Smooth muscle cell (in vitro differentiated cells): ENCODE data around the gene RNF169. TPM values are rescaled to one million over a fixed set of nuclear protein-coding genes. Genes with fewer than 3 reads are reported as not detected.

Experiments used
- DNase-seq: peaks from one replicate; lab custom pipeline; 2025; ENCODE audit not compliant: unreplicated experiment; lab: John Stamatoyannopoulos, UW
- H2AFZ ChIP-seq: fragments of 200-600 bp; sonication (generic); 2 replicates; pipeline ENCODE4 v1.6.0; 2016; ENCODE audit warnings: antibody characterized with exemption, low read depth, mild to moderate bottlenecking
- H3F3A ChIP-seq: fragments of 200-600 bp; sonication (generic); 2 replicates; pipeline ENCODE4 v1.6.0; 2017; ENCODE audit warnings: antibody characterized with exemption, low read depth
- H3K27ac ChIP-seq: fragments of 200-600 bp; sonication (generic); 2 replicates; pipeline ENCODE4 v1.5.1; 2016; ENCODE audit warnings: low read depth, mild to moderate bottlenecking
- H3K27me3 ChIP-seq: fragments of 200-600 bp; sonication (generic); 2 replicates; pipeline ENCODE4 v1.6.1; 2016; ENCODE audit warnings: low read depth, mild to moderate bottlenecking
- H3K36me3 ChIP-seq: fragments of 200-600 bp; sonication (generic); 2 replicates; pipeline ENCODE4 v1.5.1; 2016; ENCODE audit warnings: low read depth
- H3K4me1 ChIP-seq: fragments of 200-600 bp; sonication (generic); 2 replicates; pipeline ENCODE4 v1.5.1; 2016; ENCODE audit warnings: low read depth
- H3K4me2 ChIP-seq: fragments of 200-600 bp; sonication (generic); 2 replicates; pipeline ENCODE4 v1.6.0; 2016; ENCODE audit warnings: mild to moderate bottlenecking
- H3K4me3 ChIP-seq: fragments of 200-600 bp; sonication (generic); 2 replicates; pipeline ENCODE4 v1.5.1; 2016; ENCODE audit warnings: mild to moderate bottlenecking
- H3K79me2 ChIP-seq: fragments of 200-600 bp; sonication (generic); 2 replicates; pipeline ENCODE4 v1.6.0; 2016; ENCODE audit warnings: low read depth, mild to moderate bottlenecking
- H3K9ac ChIP-seq: fragments of 200-600 bp; sonication (generic); 2 replicates; pipeline ENCODE4 v1.6.0; 2016; ENCODE audit warnings: low read depth
- H3K9me3 ChIP-seq: fragments of 200-600 bp; sonication (generic); replicated peaks from 2 replicates; pipeline ENCODE4 v1.5.1; 2016; ENCODE audit warnings: low read depth
- H4K20me1 ChIP-seq: fragments of 200-600 bp; sonication (generic); 2 replicates; pipeline ENCODE4 v1.6.0; 2016; ENCODE audit warnings: low read depth
- WGBS: methylation state at CpG from one replicate; pipeline ENCODE4 v1.1.7; 2016; ENCODE audit warnings: low lambda C conversion rate; 5-methylcytosine and 5-hydroxymethylcytosine counted together
- polyA plus RNA-seq: library from polyadenylated mRNA; unstranded; fragments of >200 nt; fragmentation: Nextera tagmentation; extraction: Ambion mirVana; gene quantifications from 2 replicates; pipeline ENCODE4 v1.2.1, GENCODE V29; 2016
- total RNA-seq: library from RNA; depleted of rRNA; stranded (reverse); fragments of >200 nt; gene quantifications from 2 replicates; pipeline ENCODE4 v1.2.3, GENCODE V29; 2014
- TF ChIP-seq, protein P1 (sequence below): fragments of 200-600 bp; sonication (generic); IDR thresholded peaks from 2 replicates; pipeline ENCODE4 v1.5.1; 2017; ENCODE audit warnings: borderline replicate concordance, mild to moderate bottlenecking, antibody characterized with exemption; ENCODE audit not compliant: insufficient read depth, poor library complexity, severe bottlenecking

RNF169 gene
- total and polyA plus RNA-seq, 2 experiments from 2014 or later = 2.2 to 13.6 TPM

- H3K4me1 ChIP-seq = peaks cover 12% of the 10 kb centered on the region
- H3K9me3 ChIP-seq = no peaks in the 10 kb centered on the region
- no peaks in the 10 kb centered on the region for H4K20me1 ChIP-seq
- H3K79me2 ChIP-seq = no peaks in the 10 kb centered on the region
- no peaks in the 10 kb centered on the region for H3K36me3 ChIP-seq
- no peak for DNase-seq
- H3K9ac ChIP-seq = no peak overlapping the region
- TF ChIP-seq, protein P1, sequence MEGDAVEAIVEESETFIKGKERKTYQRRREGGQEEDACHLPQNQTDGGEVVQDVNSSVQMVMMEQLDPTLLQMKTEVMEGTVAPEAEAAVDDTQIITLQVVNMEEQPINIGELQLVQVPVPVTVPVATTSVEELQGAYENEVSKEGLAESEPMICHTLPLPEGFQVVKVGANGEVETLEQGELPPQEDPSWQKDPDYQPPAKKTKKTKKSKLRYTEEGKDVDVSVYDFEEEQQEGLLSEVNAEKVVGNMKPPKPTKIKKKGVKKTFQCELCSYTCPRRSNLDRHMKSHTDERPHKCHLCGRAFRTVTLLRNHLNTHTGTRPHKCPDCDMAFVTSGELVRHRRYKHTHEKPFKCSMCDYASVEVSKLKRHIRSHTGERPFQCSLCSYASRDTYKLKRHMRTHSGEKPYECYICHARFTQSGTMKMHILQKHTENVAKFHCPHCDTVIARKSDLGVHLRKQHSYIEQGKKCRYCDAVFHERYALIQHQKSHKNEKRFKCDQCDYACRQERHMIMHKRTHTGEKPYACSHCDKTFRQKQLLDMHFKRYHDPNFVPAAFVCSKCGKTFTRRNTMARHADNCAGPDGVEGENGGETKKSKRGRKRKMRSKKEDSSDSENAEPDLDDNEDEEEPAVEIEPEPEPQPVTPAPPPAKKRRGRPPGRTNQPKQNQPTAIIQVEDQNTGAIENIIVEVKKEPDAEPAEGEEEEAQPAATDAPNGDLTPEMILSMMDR = no peak
- H3K4me2 ChIP-seq = no peak overlapping the region
- H3K27ac ChIP-seq = no peak overlapping the region
- H3K27me3 ChIP-seq = no peaks in the 10 kb centered on the region
- H3F3A ChIP-seq = no peaks in the 10 kb centered on the region
- H3K4me3 ChIP-seq = no peak overlapping the region
- WGBS = 63% methylated on average over 17 of the region's 17 CpGs
- H2AFZ ChIP-seq = peak overlapping the region; percentile 66
Observed at GRCh38 chr11:74720596-74721478, 27.8 kb upstream of the RNF169 start.

- Histone ChIP-seq H3K4me3 (no peak overlapping the region), H3K9ac (no peak overlapping the region), H4K20me1 (no peaks in the 10 kb centered on the region), H3K79me2 (no peaks in the 10 kb centered on the region), H2AFZ (no peak overlapping the region), H3F3A (no peaks in the 10 kb centered on the region), H3K9me3 (no peaks in the 10 kb centered on the region), H3K4me2 (no peak overlapping the region), H3K27me3 (no peaks in the 10 kb centered on the region), H3K4me1 (peaks cover 12% of the 10 kb centered on the region), H3K36me3 (no peaks in the 10 kb centered on the region), H3K27ac (no peak overlapping the region)
- 96% methylated on average over 3 of the region's 3 CpGs for WGBS
- DNase-seq = no peak
- TF ChIP-seq, protein P1 = no peak
Observed at GRCh38 chr11:74721479-74721835, 27.2 kb upstream of the RNF169 start.

- no peaks in the 10 kb centered on the region for H3K9me3 ChIP-seq
- H3F3A ChIP-seq = no peaks in the 10 kb centered on the region
- no peak for DNase-seq
- H3K4me1 ChIP-seq = peaks cover 12% of the 10 kb centered on the region
- H3K4me3 ChIP-seq = no peak overlapping the region
- no peak overlapping the region for H3K27ac ChIP-seq
- no peak overlapping the region for H3K4me2 ChIP-seq
- 76% methylated on average over 5 of the region's 5 CpGs for WGBS
- no peaks in the 10 kb centered on the region for H3K79me2 ChIP-seq
- TF ChIP-seq, protein P1 = no peak
- H3K36me3 ChIP-seq = no peaks in the 10 kb centered on the region
- peaks cover 8% of the 10 kb centered on the region for H3K27me3 ChIP-seq
- H3K9ac ChIP-seq = no peak overlapping the region
- no peak overlapping the region for H2AFZ ChIP-seq
- H4K20me1 ChIP-seq = no peaks in the 10 kb centered on the region
Observed at GRCh38 chr11:74723511-74723910, 25.1 kb upstream of the RNF169 start.

GRCh38 chr11:74725701-74726100, 22.9 kb upstream of the RNF169 start:
- TF ChIP-seq, protein P1 = no peak
- H3K4me3 ChIP-seq = no peak overlapping the region
- H3K27ac ChIP-seq = peak overlapping the region; percentile 61
- no peaks in the 10 kb centered on the region for H3K79me2 ChIP-seq
- 41% methylated on average over 4 of the region's 4 CpGs for WGBS
- H2AFZ ChIP-seq = no peak overlapping the region
- H3K9me3 ChIP-seq = no peaks in the 10 kb centered on the region
- peaks cover 6% of the 10 kb centered on the region for H3K4me1 ChIP-seq
- no peak for DNase-seq
- H4K20me1 ChIP-seq = no peaks in the 10 kb centered on the region
- H3F3A ChIP-seq = no peaks in the 10 kb centered on the region
- H3K4me2 ChIP-seq = peak overlapping the region; percentile 64
- H3K27me3 ChIP-seq = peaks cover 30% of the 10 kb centered on the region
- H3K9ac ChIP-seq = no peak overlapping the region
- H3K36me3 ChIP-seq = no peaks in the 10 kb centered on the region
